BLaER1 treated with 17β-estradiol and CSF1 and Interleukin-3, amounts not matched to agents 10 nM and 100 nM (cell line): ENCODE measurements around the gene RAB11A.

ENCODE experiments used
- H3K27ac ChIP-seq, 11 experiments: shearing (Covaris generic); formaldehyde crosslinking; 2 replicates each; pipeline ENCODE4 v1.8.1; 2022
- H3K27me3 ChIP-seq, 11 experiments: shearing (Covaris generic); formaldehyde crosslinking; 2 replicates each; pipeline ENCODE4 v1.8.1; 2022
- H3K36me3 ChIP-seq, 11 experiments: shearing (Covaris generic); formaldehyde crosslinking; 2 replicates each; pipeline ENCODE4 v1.8.1; 2022
- H3K4me1 ChIP-seq, 10 experiments: shearing (Covaris generic); formaldehyde crosslinking; 2 replicates each; pipeline ENCODE4 v1.8.1; 2022
- H3K4me2 ChIP-seq, 11 experiments: shearing (Covaris generic); formaldehyde crosslinking; 2 replicates each; pipeline ENCODE4 v1.8.1; 2022
- H3K4me3 ChIP-seq, 10 experiments: shearing (Covaris generic); formaldehyde crosslinking; 2 replicates each; pipeline ENCODE4 v1.8.1; 2022
- H3K9ac ChIP-seq, 11 experiments: shearing (Covaris generic); formaldehyde crosslinking; 2 replicates each; pipeline ENCODE4 v1.8.1; 2022
- H3K9me3 ChIP-seq, 11 experiments: shearing (Covaris generic); formaldehyde crosslinking; replicated peaks in 1 of 11; 2 replicates each; pipeline ENCODE4 v1.8.1; 2022
- H4K20me1 ChIP-seq, 11 experiments: shearing (Covaris generic); formaldehyde crosslinking; 2 replicates each; pipeline ENCODE4 v1.8.1; 2022
- Cebpa-rat ChIP-seq, 11 experiments: shearing (Covaris generic); IDR thresholded peaks; 2 replicates each; pipeline ENCODE4 v1.8.1; 2022

RAB11A gene

GRCh38 chr15:65939901-65940617 is 70.8 kb downstream of the RAB11A start:
- no peaks in the 10 kb centered on the region for H3K27me3 ChIP-seq
- no peak overlapping the region for H3K4me3 ChIP-seq
- no peak overlapping the region for H3K27ac ChIP-seq
- H3K36me3 ChIP-seq = no peaks in the 10 kb centered on the region
- TF ChIP-seq Cebpa-rat (IDR thresholded peaks at IDR 0.05) = no peak
- no peaks in the 10 kb centered on the region for H3K9me3 ChIP-seq
- no peaks in the 10 kb centered on the region for H3K4me1 ChIP-seq
- H3K4me2 ChIP-seq = no peak overlapping the region
- no peaks in the 10 kb centered on the region; a peak in 1 of 22 replicates for H4K20me1 ChIP-seq
- H3K9ac ChIP-seq = no peak overlapping the region

GRCh38 chr15:65940618-65940909 is 71.3 kb downstream of the RAB11A start:
- Histone ChIP-seq H4K20me1 (no peaks in the 10 kb centered on the region; a peak in 1 of 22 replicates), H3K4me1 (no peaks in the 10 kb centered on the region), H3K27me3 (no peaks in the 10 kb centered on the region), H3K27ac (no peak overlapping the region), H3K9me3 (no peaks in the 10 kb centered on the region), H3K36me3 (no peaks in the 10 kb centered on the region), H3K4me2 (no peak overlapping the region), H3K9ac (no peak overlapping the region), H3K4me3 (no peak overlapping the region)
- no peak for TF ChIP-seq Cebpa-rat (IDR thresholded peaks at IDR 0.05)
